IMR-90 (cell line): ENCODE data around the gene TGFB2. TPM values are rescaled to one million over a fixed set of nuclear protein-coding genes. Genes with fewer than 3 reads are reported as not detected.
A peak's percentile ranks its signal among the peaks of the same experiment; 100 is the strongest.

Source experiments
- ATAC-seq: fragments of 200-7000 bp; cut with Tn5 transposase; 2 replicates; pipeline ENCODE4 v1.9.1; 2020; ENCODE audit warnings: low read depth, mild to moderate bottlenecking, moderate library complexity
- BruUV-seq: library from RNA; stranded (reverse); fragments of 400-500 nt; replicated peaks from 2 replicates; lab custom pipeline; 2021; lab: Mats Ljungman, UMichigan
- CTCF ChIA-PET: fragments of 300-600 bp; formaldehyde crosslinking; extraction: SDS; loops from one replicate; lab custom pipeline; 2021; ENCODE audit warnings: antibody characterized with exemption; lab: Yijun Ruan, JAX
- POLR2A ChIA-PET: fragments of 300-600 bp; sonication (Branson Sonifier 250); formaldehyde crosslinking; loops from one replicate; lab custom pipeline; 2022; ENCODE audit warnings: antibody characterized with exemption; ENCODE audit not compliant: unreplicated experiment; lab: Charles Lee
- DNase-seq: peaks from one replicate; pipeline ENCODE4 v3.0.0; 2013
- H2AFZ ChIP-seq: replicated peaks from 2 replicates; pipeline ENCODE3; 2013; ENCODE audit warnings: low read length, mild to moderate bottlenecking; ENCODE audit not compliant: poor library complexity
- H2AK5ac ChIP-seq: 2 replicates; pipeline ENCODE4 v1.6.1; 2013; ENCODE audit warnings: low read depth, low read length, inconsistent platforms
- H2AK9ac ChIP-seq: replicated peaks from 2 replicates; pipeline ENCODE3; 2013; ENCODE audit warnings: mild to moderate bottlenecking, low read depth, low read length, moderate library complexity; ENCODE audit not compliant: poor library complexity
- H2BK120ac ChIP-seq: 2 replicates; pipeline ENCODE4 v1.6.1; 2013; ENCODE audit warnings: low read depth, low read length, inconsistent platforms
- H2BK15ac ChIP-seq: 3 replicates; pipeline ENCODE4 v1.6.1; 2013; ENCODE audit warnings: low read depth, low read length, inconsistent platforms
- H2BK20ac ChIP-seq: 2 replicates; pipeline ENCODE4 v1.6.1; 2013; ENCODE audit warnings: low read depth, mild to moderate bottlenecking, inconsistent platforms, low read length, moderate library complexity
- H2BK5ac ChIP-seq: 2 replicates; pipeline ENCODE4 v1.6.1; 2013; ENCODE audit warnings: mild to moderate bottlenecking, low read depth, low read length, inconsistent platforms; ENCODE audit not compliant: poor library complexity, severe bottlenecking
- H3K14ac ChIP-seq: replicated peaks from 2 replicates; pipeline ENCODE4 v1.6.1; 2013; ENCODE audit warnings: low read depth, low read length, inconsistent platforms
- H3K18ac ChIP-seq: 2 replicates; pipeline ENCODE4 v1.6.1; 2013; ENCODE audit warnings: low read depth, low read length, control low read depth
- H3K23ac ChIP-seq: 2 replicates; pipeline ENCODE4 v1.6.1; 2013; ENCODE audit warnings: low read depth, low read length, inconsistent platforms
- H3K27ac ChIP-seq: 2 replicates; pipeline ENCODE4 v1.5.1; 2013; ENCODE audit warnings: mild to moderate bottlenecking, control low read depth, low read length; ENCODE audit not compliant: insufficient read depth
- H3K27me3 ChIP-seq: 2 replicates; pipeline ENCODE4 v1.6.1; 2013; ENCODE audit warnings: low read length; ENCODE audit not compliant: control insufficient read depth, insufficient read depth
- H3K36me3 ChIP-seq: 2 replicates; pipeline ENCODE4 v1.6.1; 2013; ENCODE audit warnings: low read length, mixed read lengths; ENCODE audit not compliant: control insufficient read depth, insufficient read depth
- H3K4ac ChIP-seq: 2 replicates; pipeline ENCODE4 v1.6.1; 2013; ENCODE audit warnings: low read depth, low read length, inconsistent platforms
- H3K4me1 ChIP-seq: 2 replicates; pipeline ENCODE4 v1.6.1; 2013; ENCODE audit warnings: low read length, mixed read lengths; ENCODE audit not compliant: control insufficient read depth, insufficient read depth
- H3K4me2 ChIP-seq: 2 replicates; pipeline ENCODE4 v1.6.1; 2013; ENCODE audit warnings: low read depth, mild to moderate bottlenecking, control low read depth, low read length, moderate library complexity
- H3K4me3 ChIP-seq: 2 replicates; pipeline ENCODE4 v1.5.1; 2013; ENCODE audit warnings: low read depth, mild to moderate bottlenecking, control low read depth, low read length, moderate library complexity; ENCODE audit not compliant: insufficient read depth
- H3K56ac ChIP-seq: 2 replicates; pipeline ENCODE4 v1.6.1; 2013; ENCODE audit warnings: low read length, inconsistent platforms; ENCODE audit not compliant: insufficient read depth; ENCODE audit errors: extremely low read depth
- H3K79me1 ChIP-seq, 2 experiments: 2 replicates each; pipeline ENCODE4 v1.6.1; 2013; ENCODE audit warnings: low read length in 2 of 2, inconsistent platforms in 1 of 2, low read depth in 1 of 2
- H3K9ac ChIP-seq: 2 replicates; pipeline ENCODE4 v1.6.1; 2013; ENCODE audit warnings: low read depth, low read length, control low read depth
- H3K9me1 ChIP-seq: 2 replicates; pipeline ENCODE4 v1.6.1; 2013; ENCODE audit warnings: low read length, inconsistent platforms; ENCODE audit not compliant: insufficient read depth
- H3K9me3 ChIP-seq: 2 replicates; pipeline ENCODE4 v1.6.1; 2013; ENCODE audit warnings: low read length; ENCODE audit not compliant: control insufficient read depth, insufficient read depth
- H4K20me1 ChIP-seq: 2 replicates; pipeline ENCODE4 v1.6.1; 2013; ENCODE audit warnings: low read length, inconsistent platforms; ENCODE audit not compliant: insufficient read depth
- H4K5ac ChIP-seq: 2 replicates; pipeline ENCODE4 v1.6.1; 2013; ENCODE audit warnings: mild to moderate bottlenecking, low read depth, low read length, control low read depth
- H4K8ac ChIP-seq, 2 experiments: 2 replicates each; pipeline ENCODE4 v1.6.1; 2013; ENCODE audit warnings: low read depth in 2 of 2, low read length in 2 of 2, control low read depth in 1 of 2, inconsistent platforms in 1 of 2
- H4K91ac ChIP-seq: 2 replicates; pipeline ENCODE4 v1.6.1; 2013; ENCODE audit warnings: low read depth, low read length, inconsistent platforms; ENCODE audit not compliant: insufficient read depth
- CEBPB ChIP-seq: IDR thresholded peaks from 2 replicates; pipeline ENCODE4 v1.6.1; 2012; ENCODE audit warnings: low read depth, low read length, improper control_type of control experiment
- NFE2L2 ChIP-seq: fragments of 150-350 bp; IDR thresholded peaks from 2 replicates; pipeline ENCODE4 v1.6.1; 2016; ENCODE audit warnings: low read depth, mild to moderate bottlenecking, low read length
- WGBS, 2 experiments: methylation state at CpG; one replicate each; pipeline versions ENCODE4 v1.1.5 to v1.1.7; 2013; ENCODE audit warnings: missing lambda C conversion rate in 2 of 2; ENCODE audit not compliant: insufficient read length in 1 of 2; ENCODE audit errors: extremely low coverage in 2 of 2; 5-methylcytosine and 5-hydroxymethylcytosine counted together
- dilution Hi-C: fragments of 300-500 bp; cut with HindIII; formaldehyde crosslinking; loops from one replicate; pipeline ENCODE4 v1.14.3; 2018; ENCODE audit warnings: low sequenced_read_pairs; ENCODE audit not compliant: unreplicated experiment
- in situ Hi-C: fragments of 300-500 bp; cut with MboI; formaldehyde crosslinking; loops from 3 replicates; pipeline ENCODE4 v1.14.3; 2019; ENCODE audit warnings: low sequenced_read_pairs, inconsistent platforms, mixed read lengths
- intact Hi-C: fragments of 100-400 bp; cut with micrococcal nuclease; formaldehyde crosslinking; loops from 2 replicates; pipeline ENCODE4 v1.10.0; 2022
- polyA plus RNA-seq, 3 experiments: library from polyadenylated mRNA; depleted of rRNA; stranded (reverse); fragments of >200 nt; gene quantifications; 2 replicates each; pipeline ENCODE4 v1.2.3, GENCODE V29; 2012; ENCODE audit warnings: low replicate concordance in 1 of 3
- total RNA-seq: library from RNA; depleted of rRNA; stranded (reverse); fragments of >200 nt; gene quantifications from 2 replicates; pipeline ENCODE4 v1.2.3, GENCODE V29; 2012

Gene TGFB2
- total and polyA plus RNA-seq, 2 of the 4 experiments (the other 2 are of a cell fraction), result 3.7 to 3.8 TPM

- in situ Hi-C loops (no loop called here), intact Hi-C loops (no loop called here), dilution Hi-C loops (no loop called here)
- no peak overlapping the region for H2BK15ac ChIP-seq
- 100% methylated on average over 2 of the region's 7 CpGs; no CpG with 5 or more reads in 1 of the 2 experiments for WGBS, 2 experiments
- H3K9me1 ChIP-seq, result no peaks in the 10 kb centered on the region
- no peak overlapping the region for H3K14ac ChIP-seq
- peak; percentile 68 for DNase-seq
- peaks cover 1% of the 10 kb centered on the region; the same call in 1 of the 2 replicates for H3K9me3 ChIP-seq
- no peak overlapping the region for H3K23ac ChIP-seq
- no peak overlapping the region for H3K9ac ChIP-seq
- H4K91ac ChIP-seq, result no peak overlapping the region
- H4K5ac ChIP-seq, result no peak overlapping the region
- no peak overlapping the region for H4K8ac ChIP-seq
- H3K36me3 ChIP-seq, result peaks cover 5% of the 10 kb centered on the region
- H2AK9ac ChIP-seq, result no peak overlapping the region
- H2BK20ac ChIP-seq, result no peak overlapping the region
- H3K56ac ChIP-seq, result no peak overlapping the region
- CTCF ChIA-PET, result interaction anchor here (0.6 kb wide), 1 partner anchor 25 kb away, joined by 3 read pairs; no protein-coding TSS in a partner anchor
- no peak for TF ChIP-seq NFE2L2
- peak; percentile 38; the same call in 1 of the 2 replicates for TF ChIP-seq CEBPB
- ATAC-seq, result peak; percentile 24; the same call in 1 of the 2 replicates
- peaks cover 1% of the 10 kb centered on the region; the same call in 1 of the 2 replicates for H3K4me1 ChIP-seq
- H3K4me2 ChIP-seq, result no peak overlapping the region
- no peak overlapping the region for H2BK120ac ChIP-seq
- H2AK5ac ChIP-seq, result no peak overlapping the region
- H3K27me3 ChIP-seq, result no peaks in the 10 kb centered on the region
- no peak overlapping the region; the same call in 1 of the 2 replicates for H3K4ac ChIP-seq
- no peak overlapping the region for H2BK5ac ChIP-seq
- no peak overlapping the region for H3K18ac ChIP-seq
- no peaks in the 10 kb centered on the region for H4K20me1 ChIP-seq
- no peak overlapping the region for H3K27ac ChIP-seq
- POLR2A ChIA-PET, result no interaction called here
- H3K4me3 ChIP-seq, result no peak overlapping the region
- 0 out of 4 replicates have a peak, but pooled peaks cover 0 to 4% of the 10 kb centered on the region in 2 experiments for H3K79me1 ChIP-seq
- no peak overlapping the region for H2AFZ ChIP-seq
- BruUV-seq, result no TSS peak
These were observed 67.0 kb downstream of the TGFB2 start for GRCh38 chr1:218412171-218412570.
